VCaP (cell line): ENCODE measurements around the gene TRAPPC12.
A peak's percentile ranks its signal among the peaks of the same experiment; 100 is the strongest.

Source experiments
- H3K27ac ChIP-seq: fragments of 450-650 bp; 2 replicates; pipeline ENCODE4 v1.5.1; 2017
- TF ChIP-seq, protein P1 (sequence below): fragments of 450-650 bp; conservative IDR thresholded peaks from 2 replicates; pipeline ENCODE4 v1.5.1; 2017; ENCODE audit warnings: mild to moderate bottlenecking, moderate library complexity

Gene TRAPPC12

DNA sequence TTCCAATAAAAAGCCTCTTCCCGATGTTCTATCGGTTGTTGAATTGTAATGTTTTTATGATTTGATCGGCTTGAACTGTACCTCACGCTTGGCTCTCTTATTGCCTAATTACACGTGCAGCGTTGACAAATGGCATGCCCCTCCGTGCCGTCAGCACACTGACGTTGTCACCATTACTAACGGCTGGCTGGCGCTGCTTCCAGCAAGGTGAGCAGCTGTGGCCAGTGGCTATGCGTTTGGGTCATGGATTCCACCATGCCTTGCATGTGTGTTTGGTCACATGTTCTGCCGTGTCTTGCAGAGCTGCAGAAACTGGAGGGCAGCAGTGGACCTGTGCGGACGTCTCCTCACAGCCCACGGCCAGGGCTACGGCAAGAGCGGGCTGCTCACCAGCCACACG lies 42.1 kb downstream of the TRAPPC12 start:
- H3K27ac ChIP-seq, result no peak overlapping the region
- TF ChIP-seq, protein P1, sequence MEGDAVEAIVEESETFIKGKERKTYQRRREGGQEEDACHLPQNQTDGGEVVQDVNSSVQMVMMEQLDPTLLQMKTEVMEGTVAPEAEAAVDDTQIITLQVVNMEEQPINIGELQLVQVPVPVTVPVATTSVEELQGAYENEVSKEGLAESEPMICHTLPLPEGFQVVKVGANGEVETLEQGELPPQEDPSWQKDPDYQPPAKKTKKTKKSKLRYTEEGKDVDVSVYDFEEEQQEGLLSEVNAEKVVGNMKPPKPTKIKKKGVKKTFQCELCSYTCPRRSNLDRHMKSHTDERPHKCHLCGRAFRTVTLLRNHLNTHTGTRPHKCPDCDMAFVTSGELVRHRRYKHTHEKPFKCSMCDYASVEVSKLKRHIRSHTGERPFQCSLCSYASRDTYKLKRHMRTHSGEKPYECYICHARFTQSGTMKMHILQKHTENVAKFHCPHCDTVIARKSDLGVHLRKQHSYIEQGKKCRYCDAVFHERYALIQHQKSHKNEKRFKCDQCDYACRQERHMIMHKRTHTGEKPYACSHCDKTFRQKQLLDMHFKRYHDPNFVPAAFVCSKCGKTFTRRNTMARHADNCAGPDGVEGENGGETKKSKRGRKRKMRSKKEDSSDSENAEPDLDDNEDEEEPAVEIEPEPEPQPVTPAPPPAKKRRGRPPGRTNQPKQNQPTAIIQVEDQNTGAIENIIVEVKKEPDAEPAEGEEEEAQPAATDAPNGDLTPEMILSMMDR, result no peak

DNA sequence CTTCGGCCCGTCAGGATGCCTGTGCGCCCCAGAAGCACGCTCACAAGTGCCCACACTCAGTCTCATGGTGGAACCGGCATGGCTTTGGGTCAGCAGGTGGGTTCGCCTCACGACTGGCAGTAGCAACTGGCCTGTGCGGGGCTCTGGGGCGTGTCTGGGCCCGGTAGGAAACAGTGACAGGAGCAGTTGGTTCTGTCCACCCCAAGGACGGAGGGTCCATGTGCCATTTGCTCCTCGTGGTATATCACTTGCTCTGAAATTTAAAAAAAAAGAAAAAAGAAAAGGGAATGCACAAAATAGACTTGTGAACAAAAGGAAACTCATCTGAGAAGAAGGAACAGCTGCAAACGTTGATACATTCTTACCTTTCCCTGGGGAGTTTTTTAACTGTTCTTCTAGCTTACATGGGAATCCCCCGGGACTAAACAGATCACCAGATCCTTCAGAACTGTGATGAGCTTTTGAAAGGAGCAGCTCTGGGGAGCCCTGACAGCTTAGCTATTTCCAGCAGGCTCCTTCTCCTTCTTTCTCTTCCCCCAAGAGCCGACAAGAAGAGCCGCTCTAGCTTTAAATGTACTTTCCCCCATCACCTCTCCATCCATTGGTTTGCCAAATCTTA lies 42.8 kb downstream of the TRAPPC12 start:
- no peak overlapping the region for H3K27ac ChIP-seq
- TF ChIP-seq, protein P1, result no peak

DNA sequence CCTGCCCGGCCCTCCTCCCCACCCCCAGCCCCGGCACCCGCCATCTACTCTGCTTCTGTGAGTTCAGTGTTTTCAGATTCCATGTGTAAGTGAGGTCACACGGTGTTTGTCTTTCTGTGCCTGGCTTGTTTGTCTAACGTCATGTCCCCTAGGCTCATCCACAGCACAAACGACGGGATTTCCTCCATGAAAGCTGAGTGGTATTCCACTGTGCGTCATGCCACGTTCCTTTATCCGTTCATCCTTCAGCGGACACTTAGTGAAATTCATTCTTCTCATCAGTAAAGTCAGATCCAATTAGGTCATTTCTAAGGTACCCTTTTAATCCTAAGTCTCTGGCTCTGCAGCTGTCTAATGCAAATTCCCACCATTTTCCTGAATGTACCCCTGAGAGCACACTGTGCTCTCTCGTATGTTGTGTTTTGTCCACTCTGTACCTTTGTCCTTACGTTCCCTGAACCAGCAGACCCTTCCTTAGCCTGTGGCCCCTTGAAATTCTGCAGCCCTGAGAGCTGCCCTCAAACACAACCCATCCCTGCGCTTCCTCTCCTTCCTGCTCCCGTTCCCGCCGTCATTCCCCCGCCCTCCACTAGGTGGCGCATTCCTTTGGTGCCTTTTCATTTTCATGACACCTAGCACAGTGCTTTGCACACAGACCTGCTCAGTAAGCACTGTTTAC lies 44.1 kb downstream of the TRAPPC12 start:
- TF ChIP-seq, protein P1, result peak; percentile 96
- no peak overlapping the region for H3K27ac ChIP-seq

DNA sequence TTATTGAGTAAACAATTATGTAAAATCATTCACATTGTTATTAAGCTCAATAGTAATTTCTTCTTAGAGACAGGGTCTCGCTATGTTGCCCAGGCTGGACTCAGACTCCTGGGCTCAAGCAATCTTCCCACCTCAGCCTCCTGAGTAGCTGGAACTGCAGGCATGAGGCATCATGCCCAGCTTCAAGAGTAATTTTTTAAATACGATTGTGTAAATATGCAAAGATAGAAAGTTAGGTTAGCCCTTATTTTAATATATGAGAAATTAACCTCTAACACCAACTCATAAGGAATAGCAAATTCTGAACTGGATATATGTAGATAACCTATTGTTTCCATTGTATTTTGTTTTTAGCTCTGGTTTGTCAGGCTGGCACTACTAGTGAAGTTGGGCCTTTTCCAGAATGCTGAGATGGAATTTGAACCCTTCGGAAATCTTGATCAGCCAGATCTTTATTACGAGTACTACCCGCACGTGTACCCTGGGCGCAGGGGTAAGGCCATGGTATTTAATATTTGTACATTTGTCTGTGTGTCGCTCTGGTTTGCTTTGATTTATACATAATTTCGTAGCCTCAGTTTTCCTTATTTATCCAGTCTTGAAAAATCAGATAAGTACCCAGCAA lies 44.8 kb downstream of the TRAPPC12 start:
- no peak overlapping the region for H3K27ac ChIP-seq
- TF ChIP-seq, protein P1, result peak; percentile 66

DNA sequence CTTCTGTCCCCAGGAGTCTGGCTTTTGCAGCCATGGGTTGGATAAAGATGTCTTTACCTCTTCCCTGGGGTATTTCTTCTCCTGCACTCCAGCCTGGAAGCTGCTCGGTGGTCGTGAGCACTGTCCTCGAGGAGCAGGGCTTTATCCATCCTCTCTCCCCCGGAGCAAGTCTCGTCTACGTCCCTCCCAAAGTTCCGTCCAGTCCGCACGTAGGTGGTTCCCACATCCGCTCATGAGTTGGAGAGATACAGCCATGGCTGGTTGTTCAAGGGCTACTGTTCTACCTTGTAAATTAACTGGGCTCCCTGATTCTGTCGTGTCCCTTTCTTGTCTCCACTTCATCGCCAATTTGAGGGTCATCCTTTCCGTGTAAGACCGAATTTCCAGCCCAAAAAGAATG lies 47.1 kb downstream of the TRAPPC12 start:
- H3K27ac ChIP-seq, result no peak overlapping the region
- TF ChIP-seq, protein P1, result no peak

DNA sequence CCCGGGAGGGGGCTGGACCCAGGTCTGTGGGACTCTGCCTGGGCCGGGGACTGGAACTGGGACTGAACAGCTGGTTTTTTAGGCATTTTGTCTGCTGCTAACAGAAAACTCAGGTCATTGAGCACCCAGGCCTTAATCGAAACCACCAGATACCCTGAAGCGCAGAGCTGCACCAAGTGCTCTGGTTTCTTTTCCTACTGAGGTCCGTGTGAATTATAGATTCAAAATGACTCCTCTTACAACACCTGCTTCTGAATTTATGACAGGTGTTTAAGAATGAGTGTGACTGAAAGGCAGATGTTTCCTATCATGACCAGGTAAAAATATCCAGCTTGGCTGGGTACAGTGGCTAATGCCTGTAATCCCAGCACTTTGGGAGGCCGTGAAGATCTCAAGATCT lies 47.8 kb downstream of the TRAPPC12 start:
- H3K27ac ChIP-seq, result no peak overlapping the region
- TF ChIP-seq, protein P1, result no peak

DNA sequence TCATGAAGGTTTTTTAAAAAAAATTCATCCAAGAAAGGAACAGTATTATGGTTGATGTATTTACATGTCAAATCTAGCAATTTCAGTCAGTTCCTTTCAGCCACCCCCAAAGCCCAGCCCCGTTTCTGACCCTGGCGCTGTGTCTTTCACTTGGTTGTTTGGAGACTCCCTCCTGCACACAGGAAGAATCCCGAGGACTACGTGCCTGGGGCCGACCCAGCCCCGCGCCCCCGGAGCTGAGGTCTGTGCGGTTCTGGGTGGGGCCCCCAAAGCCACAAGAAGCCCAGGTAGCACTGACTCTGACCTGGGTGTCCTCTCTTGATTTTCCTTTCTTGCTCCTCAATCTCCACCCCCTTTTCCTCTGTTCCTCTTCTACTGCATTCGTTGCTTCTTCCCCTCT lies 49.1 kb downstream of the TRAPPC12 start:
- H3K27ac ChIP-seq, result no peak overlapping the region
- TF ChIP-seq, protein P1, result no peak
